ENCODE data around the gene NPHP3. TPM values are rescaled to one million over a fixed set of nuclear protein-coding genes. Genes with fewer than 3 reads are reported as not detected.

Gene NPHP3
- total RNA-seq, 4 donors from 2014 or later, result 21.0 to 133 (median 27.3) TPM

DNA sequence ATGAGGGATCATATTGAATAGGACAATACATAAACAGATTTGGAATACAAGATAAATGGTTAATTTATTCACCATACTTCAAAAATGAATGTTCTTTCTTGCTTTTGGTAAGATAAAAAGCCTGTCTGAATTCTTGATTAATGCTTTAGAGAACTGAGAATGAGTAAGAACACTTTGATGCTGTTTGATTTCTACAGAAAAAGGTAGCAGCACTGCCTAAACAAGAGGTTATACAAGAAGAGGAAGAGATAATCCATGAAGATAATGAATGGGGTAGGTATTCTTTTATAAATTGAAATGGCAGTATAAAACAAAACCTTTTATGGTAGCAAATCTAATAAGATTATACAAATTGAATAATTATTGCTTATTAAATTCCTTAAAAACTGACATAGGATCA, 46.8 kb downstream of the NPHP3 start:
- TF ChIP-seq, protein P1, sequence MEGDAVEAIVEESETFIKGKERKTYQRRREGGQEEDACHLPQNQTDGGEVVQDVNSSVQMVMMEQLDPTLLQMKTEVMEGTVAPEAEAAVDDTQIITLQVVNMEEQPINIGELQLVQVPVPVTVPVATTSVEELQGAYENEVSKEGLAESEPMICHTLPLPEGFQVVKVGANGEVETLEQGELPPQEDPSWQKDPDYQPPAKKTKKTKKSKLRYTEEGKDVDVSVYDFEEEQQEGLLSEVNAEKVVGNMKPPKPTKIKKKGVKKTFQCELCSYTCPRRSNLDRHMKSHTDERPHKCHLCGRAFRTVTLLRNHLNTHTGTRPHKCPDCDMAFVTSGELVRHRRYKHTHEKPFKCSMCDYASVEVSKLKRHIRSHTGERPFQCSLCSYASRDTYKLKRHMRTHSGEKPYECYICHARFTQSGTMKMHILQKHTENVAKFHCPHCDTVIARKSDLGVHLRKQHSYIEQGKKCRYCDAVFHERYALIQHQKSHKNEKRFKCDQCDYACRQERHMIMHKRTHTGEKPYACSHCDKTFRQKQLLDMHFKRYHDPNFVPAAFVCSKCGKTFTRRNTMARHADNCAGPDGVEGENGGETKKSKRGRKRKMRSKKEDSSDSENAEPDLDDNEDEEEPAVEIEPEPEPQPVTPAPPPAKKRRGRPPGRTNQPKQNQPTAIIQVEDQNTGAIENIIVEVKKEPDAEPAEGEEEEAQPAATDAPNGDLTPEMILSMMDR (IDR thresholded peaks at IDR 0.05), result no peak
- Histone ChIP-seq H3K36me3 (peaks cover 68% of the 10 kb centered on the region), H3K27ac (no peak overlapping the region), H3K27me3 (no peaks in the 10 kb centered on the region), H3K4me3 (no peak overlapping the region), H3K9me3 (no peaks in the 10 kb centered on the region), H3K4me1 (no peaks in the 10 kb centered on the region)
- no peak for DNase-seq (ENCODE audit: low spot score in 2 of 2)

DNA sequence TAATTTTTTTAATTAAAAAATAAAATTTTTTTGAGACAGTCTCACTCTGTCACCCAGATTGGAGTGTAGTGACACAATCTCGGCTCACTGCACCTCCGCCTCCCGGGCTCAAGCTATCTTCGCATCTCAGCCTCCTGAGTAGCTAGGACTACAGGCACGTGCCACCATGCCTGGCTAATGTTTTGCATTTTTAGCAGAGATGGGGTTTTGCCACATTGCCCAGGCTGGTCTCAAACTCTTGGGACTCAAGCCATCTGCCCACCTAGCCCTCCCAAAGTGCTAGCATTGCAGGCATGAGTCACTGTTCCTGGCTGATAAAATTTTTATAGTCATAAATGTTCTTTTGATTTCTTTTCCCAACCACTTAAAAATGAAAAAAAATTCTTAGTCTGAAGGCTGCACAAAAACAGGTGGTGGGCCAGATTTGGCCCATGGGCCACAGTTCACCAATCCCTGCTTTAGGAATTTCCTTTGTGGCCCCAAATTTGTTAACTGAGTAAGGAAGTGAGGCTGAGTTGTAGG, 52.9 kb downstream of the NPHP3 start:
- 81% methylated on average over 5 of the region's 5 CpGs for WGBS
- H3K4me3 ChIP-seq, result no peak overlapping the region
- no peak for DNase-seq (ENCODE audit: low spot score in 2 of 2)
- peaks cover 22% of the 10 kb centered on the region for H3K36me3 ChIP-seq
- no peak for TF ChIP-seq POLR2AphosphoS5 (IDR thresholded peaks at IDR 0.05)
- TF ChIP-seq POLR2A (IDR thresholded peaks at IDR 0.05), result no peak
- TF ChIP-seq, protein P1 (IDR thresholded peaks at IDR 0.05), result no peak
- no peak for TF ChIP-seq EP300 (IDR thresholded peaks at IDR 0.05)
- no peak overlapping the region for H3K27ac ChIP-seq
- H3K27me3 ChIP-seq, result no peaks in the 10 kb centered on the region
- no peaks in the 10 kb centered on the region for H3K4me1 ChIP-seq
- H3K9me3 ChIP-seq, result no peaks in the 10 kb centered on the region

DNA sequence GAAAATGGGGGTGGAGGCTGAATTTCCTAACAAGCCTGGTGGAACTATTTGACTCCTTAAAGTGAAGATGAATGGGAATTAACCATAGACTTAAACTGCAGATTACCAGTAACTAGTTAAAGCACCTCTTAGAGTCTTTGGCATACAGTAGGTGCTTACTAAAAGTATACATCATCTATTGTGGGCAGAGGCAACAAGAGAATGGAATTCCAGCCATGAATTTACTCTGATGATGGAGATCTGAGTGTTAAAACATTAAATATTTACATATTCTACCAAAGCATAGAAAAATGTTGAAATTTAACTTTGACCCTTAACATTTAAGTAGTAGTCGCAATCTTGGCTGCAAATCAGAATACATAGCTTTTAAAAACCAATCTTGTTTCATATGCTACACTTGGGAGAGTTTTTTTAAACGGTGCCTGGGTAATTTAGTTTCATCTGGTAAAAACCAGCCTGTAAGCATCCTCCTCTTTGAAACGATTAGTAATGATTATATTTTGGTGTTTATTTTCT, 56.9 kb downstream of the NPHP3 start:
- Histone ChIP-seq H3K4me3 (no peak overlapping the region), H3K27ac (no peak overlapping the region), H3K9me3 (no peaks in the 10 kb centered on the region), H3K4me1 (peaks cover 15% of the 10 kb centered on the region), H3K36me3 (no peaks in the 10 kb centered on the region), H3K27me3 (no peaks in the 10 kb centered on the region)
- 73% methylated on average over 3 of the region's 3 CpGs for WGBS
- no peak for DNase-seq (ENCODE audit: low spot score in 2 of 2)
- TF ChIP-seq POLR2A (IDR thresholded peaks at IDR 0.05) (no peak), POLR2AphosphoS5 (IDR thresholded peaks at IDR 0.05) (no peak), EP300 (IDR thresholded peaks at IDR 0.05) (no peak)
- TF ChIP-seq, protein P1 (IDR thresholded peaks at IDR 0.05), result no peak

DNA sequence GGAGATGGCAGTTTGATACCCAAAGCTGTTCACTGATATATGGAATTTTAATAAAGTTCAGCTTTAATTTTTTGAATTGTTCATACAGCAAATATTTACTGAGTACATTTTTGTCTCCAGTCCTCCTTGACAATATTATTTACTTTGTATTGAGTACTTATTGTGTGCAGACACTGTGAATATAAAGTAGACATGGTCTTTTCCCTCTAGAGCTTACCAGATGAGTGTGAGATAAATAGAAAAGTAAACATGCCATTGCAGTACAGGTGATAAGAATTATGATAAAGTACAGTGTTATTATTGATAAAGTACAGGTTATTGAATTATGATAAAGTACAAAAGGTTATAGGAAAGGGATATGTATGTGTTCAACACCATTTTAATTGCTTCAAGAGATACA, 60.0 kb downstream of the NPHP3 start:
- H3K4me1 ChIP-seq, result peaks cover 37% of the 10 kb centered on the region

DNA sequence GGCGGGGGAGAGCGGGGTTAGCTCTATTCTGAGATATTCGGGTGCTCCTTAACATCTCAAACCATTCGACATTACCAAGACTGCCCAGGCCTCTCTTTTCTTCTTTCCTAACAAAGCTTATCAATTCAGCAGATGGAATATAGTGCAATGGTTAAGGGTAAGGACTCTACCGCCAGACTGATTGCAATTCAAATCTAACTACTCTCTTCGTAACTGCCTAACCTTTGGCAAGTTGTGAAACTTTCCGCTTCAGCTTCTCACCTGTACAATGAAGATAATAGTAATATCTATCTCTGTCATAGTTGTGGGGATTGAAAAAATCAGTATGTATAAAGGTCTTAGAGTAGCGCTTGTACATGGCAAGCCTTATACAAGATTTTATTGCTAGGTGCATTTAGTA, 61.1 kb downstream of the NPHP3 start:
- Histone ChIP-seq H3K4me3 (peak overlapping the region; percentile 92), H3K36me3 (no peaks in the 10 kb centered on the region), H3K4me1 (peaks cover 37% of the 10 kb centered on the region), H3K27ac (peak overlapping the region; percentile 93), H3K27me3 (no peaks in the 10 kb centered on the region), H3K9me3 (no peaks in the 10 kb centered on the region)
- DNase-seq (ENCODE audit: low spot score in 2 of 2), result no peak
- no peak for TF ChIP-seq POLR2A (IDR thresholded peaks at IDR 0.05)
- TF ChIP-seq, protein P1 (IDR thresholded peaks at IDR 0.05), result no peak
- no peak for TF ChIP-seq POLR2AphosphoS5 (IDR thresholded peaks at IDR 0.05)
- no peak for TF ChIP-seq EP300 (IDR thresholded peaks at IDR 0.05)
- WGBS, result 15% methylated on average over 8 of the region's 8 CpGs

More for the DNA sequence above, 60.0 kb downstream of the NPHP3 start:
- Histone ChIP-seq H3K4me3 (no peak overlapping the region), H3K27me3 (no peaks in the 10 kb centered on the region), H3K36me3 (no peaks in the 10 kb centered on the region), H3K9me3 (no peaks in the 10 kb centered on the region), H3K27ac (no peak overlapping the region)
- TF ChIP-seq, protein P1 (IDR thresholded peaks at IDR 0.05), result no peak
- TF ChIP-seq POLR2A (IDR thresholded peaks at IDR 0.05) (no peak), EP300 (IDR thresholded peaks at IDR 0.05) (no peak), POLR2AphosphoS5 (IDR thresholded peaks at IDR 0.05) (no peak)
- no peak for DNase-seq (ENCODE audit: low spot score in 2 of 2)
